Right renal cortex interstitium (tissue), 3 donors: ENCODE data around the gene CHPF2. TPM values are rescaled to one million over a fixed set of nuclear protein-coding genes. Genes with fewer than 3 reads are reported as not detected.
A peak's percentile ranks its signal among the peaks of the same experiment; 100 is the strongest.

Source experiments
- DNase-seq, 3 donors: peaks; one replicate each; pipeline ENCODE4 v3.0.0-alpha.2; 2013; ENCODE audit warnings: low read depth in 3 of 3, low spot score in 2 of 3
- polyA plus RNA-seq, 3 donors: library from polyadenylated mRNA; unstranded; fragments of 120-200 nt; gene quantifications; one replicate each; pipeline ENCODE4 v1.2.1, GENCODE V29; 2013; ENCODE audit not compliant: insufficient read length in 3 of 3

Gene CHPF2
- polyA plus RNA-seq, 3 donors = 20.4 to 22.6 (median 21.4) TPM

GRCh38 chr7:151205730-151206129 is 26.6 kb upstream of the CHPF2 start:
- DNase-seq = no peak

DNA sequence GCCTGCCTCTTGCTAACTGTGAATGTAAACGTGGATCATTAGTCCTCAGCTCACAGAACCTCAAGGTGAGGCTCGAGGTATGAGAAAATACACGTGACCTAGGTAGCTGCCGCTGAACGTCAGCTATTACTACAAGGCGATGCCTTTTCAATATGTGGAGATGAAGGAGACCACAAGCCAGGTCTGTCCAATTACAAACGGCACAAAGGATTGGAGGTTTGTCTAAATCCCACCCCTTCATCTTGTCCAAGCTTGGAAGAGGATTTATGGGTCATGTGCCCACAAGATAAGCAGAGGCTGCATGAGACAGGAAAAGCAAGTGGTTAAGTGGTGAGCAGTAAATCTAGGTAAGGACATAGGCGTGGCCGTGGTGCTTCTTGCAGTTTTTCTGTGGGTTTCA is 25.4 kb upstream of the CHPF2 start:
- no peak for DNase-seq

GRCh38 chr7:151207315-151207714 is 25.0 kb upstream of the CHPF2 start:
- DNase-seq = no peak

DNA sequence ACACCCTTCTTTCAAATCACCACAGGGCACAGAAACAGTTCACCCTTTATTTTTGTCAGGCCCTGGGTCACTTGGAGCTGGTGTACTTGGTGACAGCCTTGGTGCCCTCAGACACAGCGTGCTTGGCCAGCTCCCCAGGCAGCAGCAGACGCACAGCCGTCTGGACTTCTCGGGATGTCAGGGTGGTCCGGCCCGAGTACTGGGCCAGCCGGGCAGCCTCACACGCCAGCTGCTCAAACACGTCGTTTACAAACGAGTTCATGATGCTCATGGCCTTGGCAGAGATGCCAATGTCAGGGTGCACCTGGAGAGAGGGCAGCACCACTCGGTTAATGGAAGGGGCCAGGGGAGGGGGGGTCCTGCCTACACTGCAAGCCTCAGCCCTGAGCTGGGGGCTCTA is 24.5 kb upstream of the CHPF2 start:
- no peak for DNase-seq

GRCh38 chr7:151208253-151208862 is 23.9 kb upstream of the CHPF2 start:
- DNase-seq = no peak

DNA sequence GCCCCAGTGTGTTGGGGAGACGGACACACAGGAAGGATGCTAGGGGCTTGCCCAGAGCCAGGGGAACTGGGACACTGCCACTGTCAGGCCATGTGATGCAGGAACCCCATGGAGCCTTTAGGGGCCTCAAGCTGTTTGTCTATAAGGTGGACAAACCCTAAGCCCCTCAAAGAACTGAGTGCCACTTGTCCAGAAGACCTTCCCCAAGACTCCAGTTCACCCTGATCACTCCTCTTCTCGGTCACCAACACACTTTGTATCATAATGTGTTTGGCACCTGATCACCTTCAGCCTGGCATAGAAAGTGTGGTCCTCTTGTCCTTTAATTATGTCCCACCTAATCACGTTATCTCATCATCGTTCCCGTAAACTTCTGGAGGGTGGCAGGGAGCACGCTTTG is 22.7 kb upstream of the CHPF2 start:
- DNase-seq = no peak

DNA sequence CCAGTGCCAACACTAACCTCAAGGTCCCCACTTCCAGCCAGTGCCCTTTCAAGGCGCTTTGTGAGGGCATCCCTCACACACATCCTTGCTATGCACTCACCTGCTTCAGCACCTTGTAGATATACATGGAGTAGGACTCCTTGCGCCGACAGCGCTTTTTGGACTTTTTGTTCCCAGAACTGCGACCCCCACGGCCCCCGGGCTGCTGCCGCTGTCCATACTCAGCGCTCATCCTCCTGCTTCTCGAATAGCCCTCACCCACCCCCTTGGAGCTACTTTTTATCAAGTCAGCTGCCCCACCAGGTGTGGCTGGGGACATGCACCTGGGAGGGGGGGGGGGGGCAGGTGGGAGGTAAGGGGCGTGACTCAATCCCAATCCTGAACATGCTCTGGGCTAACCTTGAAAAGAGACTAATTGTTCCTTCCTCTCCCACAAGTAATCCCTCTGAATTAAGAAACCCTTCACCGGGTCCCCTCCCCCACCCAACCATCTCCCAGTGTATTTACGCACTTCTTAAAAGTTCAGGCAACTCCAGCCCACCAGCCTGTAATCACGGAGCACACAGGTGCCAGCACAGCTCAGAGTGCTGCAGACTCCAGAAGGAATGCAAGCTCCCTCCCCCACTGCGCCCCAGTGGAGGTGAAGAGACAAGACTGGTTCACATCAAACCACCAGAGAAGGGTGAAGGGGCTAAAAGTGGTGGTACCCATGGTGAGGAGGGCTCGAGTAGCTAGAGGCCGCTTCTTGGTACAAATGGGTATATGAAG is 22.0 kb upstream of the CHPF2 start, which contains the start of gene H2BK1:
Gene H2BK1, minus strand, starts transcription at position 402 of the 768 bp plus-strand sequence. Its CDS starts 170 bp downstream, at position 232.
- no peak for DNase-seq

- no peak for DNase-seq
Observed at GRCh38 chr7:151211155-151211772, 21.0 kb upstream of the CHPF2 start.

DNA sequence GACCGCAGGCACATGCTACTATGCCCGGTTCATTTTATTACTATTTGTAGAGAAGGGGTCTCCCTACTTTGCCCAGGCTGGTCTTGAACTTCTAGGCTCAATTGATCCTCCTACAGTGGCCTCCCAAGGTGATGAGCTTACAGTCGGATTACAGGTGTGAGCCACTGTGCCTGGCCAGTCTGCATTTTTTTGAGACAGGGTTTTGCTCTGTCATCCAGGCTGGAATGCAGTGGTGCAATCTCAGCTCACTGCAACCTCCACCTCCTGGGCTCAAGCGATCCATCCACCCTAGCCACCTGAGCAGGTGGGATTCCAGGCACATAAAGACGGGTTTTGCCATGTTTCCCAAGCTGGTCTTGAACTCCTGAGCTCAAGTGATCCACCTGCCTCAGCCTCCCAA is 19.7 kb upstream of the CHPF2 start:
- no peak for DNase-seq

DNA sequence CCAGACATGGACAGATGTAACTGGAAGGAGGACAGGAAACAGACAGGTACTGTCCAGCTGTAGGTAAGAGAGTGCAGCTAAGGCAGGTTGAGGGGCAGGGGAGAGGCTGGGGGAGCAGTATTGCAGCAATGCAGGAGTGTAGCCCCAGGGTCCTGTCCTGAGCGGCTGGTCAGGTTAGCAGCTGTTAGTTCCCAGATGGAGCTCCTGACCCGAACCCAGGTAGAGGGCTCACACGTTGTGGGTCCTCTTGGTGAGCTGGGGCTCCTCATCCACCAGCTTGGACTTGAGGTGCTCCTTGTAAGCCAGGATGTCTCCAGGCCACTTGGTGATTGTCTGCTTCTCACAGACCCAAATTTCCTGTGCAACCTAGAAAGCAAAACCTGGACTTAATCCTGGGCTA is 18.5 kb upstream of the CHPF2 start:
- DNase-seq = no peak

DNA sequence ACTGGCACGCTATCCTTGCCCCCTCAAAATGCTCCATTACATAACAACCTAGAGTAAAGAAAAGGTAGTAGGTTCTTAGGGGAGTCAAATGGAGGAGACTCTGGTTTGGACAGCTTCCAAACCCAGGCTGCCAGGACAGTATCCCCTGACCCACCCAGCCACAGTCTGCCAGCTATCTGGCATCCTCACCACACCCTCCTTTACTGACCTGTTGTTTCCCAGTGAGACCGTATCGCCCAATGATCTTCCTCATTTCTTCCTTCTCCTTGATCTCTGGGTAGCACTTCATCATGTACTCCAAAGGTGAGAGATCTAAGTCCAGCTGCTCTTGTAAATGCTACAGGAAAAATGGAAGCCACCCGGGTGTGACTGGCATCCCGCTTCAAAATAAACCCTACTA is 16.9 kb upstream of the CHPF2 start:
- no peak for DNase-seq

DNA sequence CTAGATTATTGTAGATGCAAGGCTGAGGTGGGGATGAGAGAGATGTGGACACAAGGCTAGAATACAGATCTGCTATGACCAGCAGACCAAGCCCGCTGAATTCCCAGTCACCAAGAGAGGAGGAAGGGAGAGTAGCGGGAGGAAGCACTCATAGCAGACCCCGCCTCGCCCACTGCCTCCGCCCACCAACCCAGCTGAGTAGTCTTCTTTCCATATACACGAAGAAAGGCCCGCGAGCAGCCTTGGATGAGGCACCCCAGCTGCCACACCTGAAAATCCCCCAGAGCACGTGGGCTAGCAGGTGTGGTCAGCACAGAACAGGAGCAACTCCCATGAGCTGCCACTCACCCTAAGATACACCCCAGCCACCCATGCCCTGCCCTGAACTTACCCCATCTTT is 14.1 kb upstream of the CHPF2 start:
- DNase-seq = no peak

DNA sequence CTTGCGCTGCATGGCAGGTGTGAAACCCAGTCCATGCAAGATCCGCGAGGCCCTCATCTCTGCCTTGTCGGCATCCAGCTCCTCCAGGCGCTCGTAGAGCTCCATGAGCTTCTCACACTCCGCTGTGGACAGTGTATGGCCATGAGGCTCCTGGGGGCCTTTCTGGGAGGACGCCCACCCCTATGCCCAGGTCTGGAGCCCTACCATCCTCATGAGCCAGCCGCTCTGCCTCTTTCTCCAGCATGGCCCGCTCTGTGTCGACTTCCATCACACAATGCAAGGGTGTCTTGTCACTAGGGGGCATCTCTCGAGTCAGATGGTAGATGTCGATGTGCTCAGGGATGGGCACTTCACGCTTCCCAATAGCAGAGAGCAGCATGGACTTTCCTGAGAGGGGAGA is 8.6 kb upstream of the CHPF2 start:
- DNase-seq = no peak

GRCh38 chr7:151225948-151226510 is 6.3 kb upstream of the CHPF2 start:
- DNase-seq = no peak

DNA sequence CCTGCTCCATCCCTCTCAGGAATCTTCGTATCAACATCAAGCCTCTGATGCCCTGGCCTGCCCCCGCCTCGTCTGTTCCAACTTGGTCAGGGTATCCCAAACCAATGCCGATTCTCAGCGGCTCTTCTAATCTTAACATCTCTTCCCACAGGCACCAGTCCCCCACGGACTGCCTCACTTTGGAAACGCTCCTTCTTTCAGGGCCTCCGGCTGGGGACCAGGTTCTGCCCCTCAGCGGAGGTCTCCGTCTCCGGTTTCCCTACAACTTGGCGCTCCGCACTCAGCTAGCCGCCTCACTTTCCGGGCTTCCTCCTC is 5.8 kb upstream of the CHPF2 start:
- DNase-seq = no peak

- DNase-seq = peak; percentile 96 to 98 (median 97)
Observed at GRCh38 chr7:151226875-151227782, 5.2 kb upstream of the CHPF2 start, which contains the start of gene ABCF2. Gene ABCF2 (minus strand): TSS chr7:151227205. CDS start chr7:151226458, 747 bp downstream.

DNA sequence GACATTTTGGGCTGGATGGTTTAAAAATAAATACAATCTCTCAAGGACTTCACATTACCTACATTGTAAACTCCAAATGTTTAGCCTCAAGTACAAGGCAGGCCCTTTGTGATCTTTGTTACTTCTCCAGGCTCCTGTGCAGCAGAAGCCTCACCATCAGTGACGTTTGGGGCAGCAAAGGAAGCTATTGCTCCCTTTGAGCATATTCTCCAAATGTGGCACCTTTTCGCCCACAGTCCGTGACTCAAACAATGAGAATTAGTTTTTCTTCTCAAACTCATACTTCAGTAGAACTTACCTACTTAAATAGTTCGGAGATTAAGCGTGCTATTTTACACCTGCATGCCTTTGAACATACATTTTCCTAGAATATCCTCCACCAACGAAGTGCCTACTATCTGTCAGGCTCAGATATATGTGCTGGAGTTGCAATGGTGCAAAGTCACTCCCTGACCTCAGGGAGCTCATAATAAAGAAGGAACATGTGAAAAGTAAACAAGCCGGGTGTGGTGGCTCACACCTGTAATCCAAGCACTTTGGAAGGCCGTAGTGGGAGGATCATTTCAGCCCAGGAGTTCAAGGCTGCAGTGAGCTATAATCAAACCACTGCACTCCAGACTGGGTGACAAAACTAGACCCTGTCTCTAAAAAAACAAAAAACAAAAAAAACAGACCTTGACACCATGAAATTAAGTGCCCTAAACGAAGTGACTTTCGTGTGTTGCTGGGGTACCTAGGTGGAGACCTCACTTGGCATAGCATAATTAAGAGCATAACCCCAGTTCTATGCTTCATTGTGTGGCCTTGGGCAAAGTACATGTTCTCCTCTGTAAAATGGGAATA is 4.0 kb upstream of the CHPF2 start:
- DNase-seq = no peak

DNA sequence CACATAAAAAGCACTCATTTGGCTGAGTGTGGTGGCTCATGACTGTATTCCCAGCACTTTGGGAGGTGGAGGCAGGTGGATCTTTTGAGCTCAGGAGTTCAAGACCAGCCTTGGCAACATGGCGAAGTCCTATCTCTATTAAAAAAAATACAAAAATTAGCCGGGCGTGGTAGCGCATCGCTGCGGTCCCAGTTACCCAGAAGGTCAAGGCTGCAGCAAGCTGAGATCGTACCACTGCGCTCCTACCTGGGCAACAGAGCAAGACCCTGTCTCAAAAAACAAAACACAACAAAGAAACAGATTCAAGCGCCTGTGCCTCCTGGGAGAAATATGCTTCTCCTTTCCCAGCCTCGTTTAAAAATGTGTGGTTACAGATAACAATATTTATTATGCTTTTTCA is 3.0 kb upstream of the CHPF2 start:
- DNase-seq = no peak

- DNase-seq = no peak
Observed at GRCh38 chr7:151231080-151231479, 1.2 kb upstream of the CHPF2 start.
